ENCODE data around the gene ADGRG3.

ADGRG3 gene

DNA sequence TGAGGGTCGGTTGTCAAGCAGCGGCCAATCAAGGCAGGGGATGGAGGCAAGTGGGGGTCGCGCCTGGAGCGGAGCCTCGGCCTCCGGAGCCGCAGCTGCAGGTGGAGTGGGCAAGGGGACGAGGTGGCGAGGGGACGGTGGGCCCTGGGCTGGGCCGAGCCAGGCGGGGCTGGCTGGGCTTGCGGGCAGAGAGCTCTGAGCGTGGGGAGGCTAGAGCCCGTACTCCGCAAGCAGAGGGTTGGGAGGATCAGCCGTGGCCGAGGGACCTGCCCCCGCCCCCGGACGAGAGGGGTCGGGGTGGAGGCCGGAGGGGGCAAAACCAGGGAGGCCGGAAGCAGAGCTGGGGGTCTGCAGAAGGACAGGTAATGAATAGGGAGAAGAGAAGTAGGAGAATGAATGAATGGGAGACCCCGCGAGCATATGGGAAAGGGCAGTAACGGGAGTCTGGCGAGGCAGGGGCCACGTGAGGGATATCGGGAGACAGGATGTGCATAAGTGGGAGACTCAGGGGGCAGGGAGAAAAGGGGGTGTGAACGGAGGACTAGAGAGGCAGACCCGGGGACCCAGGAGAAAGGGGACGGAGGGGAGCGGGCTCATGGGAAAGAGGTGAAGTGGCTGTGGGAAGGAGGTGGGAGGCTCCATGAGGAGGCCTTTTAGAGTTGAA, 67.8 kb downstream of the ADGRG3 start, which contains the start of gene KATNB1:
Gene KATNB1 (plus strand): TSS at position 16 of the 664 bp plus-strand sequence. CDS start 1,474 bp downstream, outside the sequence.
- no peaks in the 10 kb centered on the region for H3K27me3 ChIP-seq (ENCODE audit: control insufficient read depth, insufficient read depth, low read length)
- peak within 1 kb of the TSS; percentile 91 for H3K27ac ChIP-seq (ENCODE audit: low read depth, low read length)
- peaks cover 4% of the 10 kb centered on the region; the same call in 1 of the 2 replicates for H3K9me3 ChIP-seq (ENCODE audit: control insufficient read depth, insufficient read depth, low read depth, low read length)
- H3K4me1 ChIP-seq (ENCODE audit: control insufficient read depth, insufficient read depth, low read length) = peaks cover 13% of the 10 kb centered on the region
- H3K9ac ChIP-seq (ENCODE audit: low read length) = peak within 1 kb of the TSS; percentile 93
- H3K36me3 ChIP-seq (ENCODE audit: control insufficient read depth, insufficient read depth, low read length) = peaks cover 15% of the 10 kb centered on the region
- peak within 1 kb of the TSS; percentile 81 for H3K4me3 ChIP-seq (ENCODE audit: low read depth, low read length)

DNA sequence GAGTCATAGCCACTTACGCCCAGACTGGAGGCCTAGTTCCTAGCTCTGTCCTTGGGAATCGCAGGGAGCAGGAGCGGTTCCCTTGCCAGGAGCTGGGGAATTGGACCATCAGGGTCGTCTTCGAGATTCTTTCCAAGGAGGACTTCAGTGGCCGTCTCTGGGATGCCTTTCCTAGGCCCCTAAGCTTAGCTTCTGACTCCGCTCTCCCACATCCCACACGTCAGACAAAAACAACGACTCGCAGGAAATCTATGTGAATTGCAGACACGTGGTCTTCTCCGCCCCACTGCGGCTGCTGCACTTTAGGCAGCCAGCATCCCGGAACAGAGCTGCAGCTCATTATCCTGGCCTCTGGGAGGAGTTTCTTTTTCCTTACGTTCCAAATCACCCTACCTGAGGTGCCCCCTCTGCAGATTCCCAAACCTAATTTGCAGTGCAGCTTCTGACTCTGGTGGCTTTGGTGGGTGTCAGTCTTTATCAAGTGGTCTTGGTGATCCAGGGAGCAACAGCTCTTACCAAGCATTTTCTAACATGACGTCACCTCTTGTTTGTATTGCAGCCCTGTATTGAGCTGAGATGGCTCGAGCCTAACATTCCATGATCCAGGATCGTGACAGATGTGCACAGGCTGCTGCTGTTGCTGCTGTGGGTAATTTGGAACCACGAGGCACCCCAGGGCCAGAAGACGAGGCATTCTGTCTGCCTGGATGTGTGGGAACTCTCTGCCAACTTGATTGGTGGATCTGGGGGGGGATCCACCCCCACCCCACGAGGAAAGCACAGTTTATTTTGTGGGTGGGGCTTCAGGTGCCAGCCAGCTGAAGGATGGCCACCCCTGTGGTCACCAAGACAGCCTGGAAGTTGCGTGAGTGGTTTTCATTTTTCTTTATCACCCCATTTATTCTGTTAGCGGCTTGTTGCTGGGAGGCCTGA, 68.6 kb downstream of the ADGRG3 start:
- Histone ChIP-seq H3K4me1 (ENCODE audit: control insufficient read depth, insufficient read depth, low read length) (peaks cover 10% of the 10 kb centered on the region), H3K9ac (ENCODE audit: low read length) (peak overlapping the region; percentile 61), H3K27ac (ENCODE audit: low read depth, low read length) (no peak overlapping the region; the same call in 1 of the 2 replicates), H3K9me3 (ENCODE audit: control insufficient read depth, insufficient read depth, low read depth, low read length) (peaks cover 4% of the 10 kb centered on the region; the same call in 1 of the 2 replicates), H3K36me3 (ENCODE audit: control insufficient read depth, insufficient read depth, low read length) (peaks cover 17% of the 10 kb centered on the region), H3K27me3 (ENCODE audit: control insufficient read depth, insufficient read depth, low read length) (no peaks in the 10 kb centered on the region), H3K4me3 (ENCODE audit: low read depth, low read length) (peak overlapping the region; percentile 81)

DNA sequence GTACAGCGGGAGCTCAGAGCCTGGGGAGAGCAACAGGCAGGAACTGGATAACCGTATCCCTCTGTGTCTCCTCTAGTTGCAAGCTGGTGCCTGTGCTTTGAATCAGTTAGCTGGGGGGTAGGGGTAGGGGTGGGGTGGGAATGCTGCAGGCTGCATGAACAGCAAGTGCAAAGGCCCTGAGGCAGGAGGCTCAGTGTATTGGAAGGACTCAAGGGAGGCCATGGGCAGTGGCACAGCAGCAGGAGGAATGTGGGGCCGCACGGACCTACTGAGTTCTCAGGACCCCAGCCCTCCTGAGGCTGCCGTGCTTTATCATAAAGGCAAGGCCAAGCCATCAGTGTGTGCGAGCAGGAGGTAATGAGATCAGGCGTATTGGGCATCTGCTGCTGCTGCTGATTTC, 70.7 kb downstream of the ADGRG3 start:
- no peak overlapping the region for H3K4me3 ChIP-seq (ENCODE audit: low read depth, low read length)
- H3K4me1 ChIP-seq (ENCODE audit: control insufficient read depth, insufficient read depth, low read length) = peaks cover 10% of the 10 kb centered on the region

More for the DNA sequence above, 70.7 kb downstream of the ADGRG3 start:
- Histone ChIP-seq H3K9me3 (ENCODE audit: control insufficient read depth, insufficient read depth, low read depth, low read length) (no peaks in the 10 kb centered on the region), H3K36me3 (ENCODE audit: control insufficient read depth, insufficient read depth, low read length) (peaks cover 28% of the 10 kb centered on the region), H3K27ac (ENCODE audit: low read depth, low read length) (no peak overlapping the region), H3K27me3 (ENCODE audit: control insufficient read depth, insufficient read depth, low read length) (no peaks in the 10 kb centered on the region), H3K9ac (ENCODE audit: low read length) (no peak overlapping the region)
